ENCODE results near the gene TCEAL9. TPM values are rescaled to one million over a fixed set of nuclear protein-coding genes. Genes with fewer than 3 reads are reported as not detected.
"Not testable (repeated sequence)": the region's sequence is repeated elsewhere in the genome, so short reads cannot be mapped to it uniquely, and the experiment has no call there.

TCEAL9 gene
- total RNA-seq, 2 donors from 2014 or later: 22.3 to 37.9 TPM

DNA sequence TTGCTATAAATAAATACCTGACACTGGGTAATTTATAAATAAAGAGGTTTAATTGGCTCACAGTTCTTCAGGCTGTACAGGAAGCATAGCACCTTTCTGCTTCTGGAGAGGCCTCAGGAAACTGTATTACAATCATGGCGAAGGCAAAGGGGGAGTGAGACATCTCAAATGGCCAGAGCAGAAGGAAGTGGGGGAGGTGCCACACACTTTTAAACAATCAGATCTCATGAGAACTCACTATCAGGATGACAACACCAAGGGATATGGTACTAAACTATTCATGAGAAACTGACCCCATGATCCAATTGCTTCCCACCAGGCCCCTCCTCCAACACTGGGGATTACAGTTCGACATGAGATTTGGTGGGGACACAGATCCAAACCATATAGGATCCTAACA lies 11.7 kb upstream of the TCEAL9 start:
- Histone ChIP-seq H3K27ac (no peak overlapping the region), H3K36me3 (replicated peaks in 1 of 2; ENCODE audit: insufficient read depth in 1 of 2, low read depth in 2 of 2) (no peaks in the 10 kb centered on the region), H3K4me3 (no peak overlapping the region), H3K4me1 (no peaks in the 10 kb centered on the region), H3K27me3 (no peaks in the 10 kb centered on the region), H3K9me3 (no peaks in the 10 kb centered on the region)
- DNase-seq (no peak), ATAC-seq (no peak)
- no peak for TF ChIP-seq POLR2A (IDR thresholded peaks at IDR 0.05)
- TF ChIP-seq, protein P1, sequence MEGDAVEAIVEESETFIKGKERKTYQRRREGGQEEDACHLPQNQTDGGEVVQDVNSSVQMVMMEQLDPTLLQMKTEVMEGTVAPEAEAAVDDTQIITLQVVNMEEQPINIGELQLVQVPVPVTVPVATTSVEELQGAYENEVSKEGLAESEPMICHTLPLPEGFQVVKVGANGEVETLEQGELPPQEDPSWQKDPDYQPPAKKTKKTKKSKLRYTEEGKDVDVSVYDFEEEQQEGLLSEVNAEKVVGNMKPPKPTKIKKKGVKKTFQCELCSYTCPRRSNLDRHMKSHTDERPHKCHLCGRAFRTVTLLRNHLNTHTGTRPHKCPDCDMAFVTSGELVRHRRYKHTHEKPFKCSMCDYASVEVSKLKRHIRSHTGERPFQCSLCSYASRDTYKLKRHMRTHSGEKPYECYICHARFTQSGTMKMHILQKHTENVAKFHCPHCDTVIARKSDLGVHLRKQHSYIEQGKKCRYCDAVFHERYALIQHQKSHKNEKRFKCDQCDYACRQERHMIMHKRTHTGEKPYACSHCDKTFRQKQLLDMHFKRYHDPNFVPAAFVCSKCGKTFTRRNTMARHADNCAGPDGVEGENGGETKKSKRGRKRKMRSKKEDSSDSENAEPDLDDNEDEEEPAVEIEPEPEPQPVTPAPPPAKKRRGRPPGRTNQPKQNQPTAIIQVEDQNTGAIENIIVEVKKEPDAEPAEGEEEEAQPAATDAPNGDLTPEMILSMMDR (IDR thresholded peaks at IDR 0.05): no peak
- intact Hi-C loops (cut with DNase I): no loop called here
- 65 to 72% methylated on average over 2 of the region's 2 CpGs for WGBS, 2 donors

- no peak for DNase-seq
- 56% methylated on average over 26 to 29 of the region's 29 CpGs for WGBS, 2 donors
- Histone ChIP-seq H3K27me3 (no peaks in the 10 kb centered on the region), H3K36me3 (replicated peaks in 1 of 2; ENCODE audit: insufficient read depth in 1 of 2, low read depth in 2 of 2) (no peaks in the 10 kb centered on the region), H3K9me3 (no peaks in the 10 kb centered on the region), H3K4me3 (no peak overlapping the region), H3K27ac (no peak overlapping the region), H3K4me1 (no peaks in the 10 kb centered on the region)
- intact Hi-C loops (cut with DNase I): no loop called here
- no peak for ATAC-seq
- TF ChIP-seq, protein P1 (IDR thresholded peaks at IDR 0.05): no peak
- no peak for TF ChIP-seq POLR2A (IDR thresholded peaks at IDR 0.05)
These were observed 8.5 kb upstream of the TCEAL9 start for GRCh38 chrX:103347682-103348397.

- Histone ChIP-seq H3K36me3 (replicated peaks in 1 of 2; ENCODE audit: insufficient read depth in 1 of 2, low read depth in 2 of 2) (no peaks in the 10 kb centered on the region), H3K9me3 (no peaks in the 10 kb centered on the region), H3K27me3 (no peaks in the 10 kb centered on the region), H3K4me3 (peak overlapping the region; percentile 15 to 34), H3K27ac (peak overlapping the region; percentile 25 to 91 (median 88)), H3K4me1 (peaks cover 4% of the 10 kb centered on the region)
- DNase-seq (peak in 3 of 4 donors; percentile 25 to 52 (median 26)), ATAC-seq (peak; percentile 68)
- WGBS, 2 donors: 0 to 3% methylated on average over 13 of the region's 13 CpGs
- no peak for TF ChIP-seq POLR2A (IDR thresholded peaks at IDR 0.05)
- TF ChIP-seq, protein P1 (IDR thresholded peaks at IDR 0.05): no peak
- intact Hi-C loops (cut with DNase I): no loop called here
These were observed 552 bp downstream of the TCEAL9 start for GRCh38 chrX:103356858-103357257.

DNA sequence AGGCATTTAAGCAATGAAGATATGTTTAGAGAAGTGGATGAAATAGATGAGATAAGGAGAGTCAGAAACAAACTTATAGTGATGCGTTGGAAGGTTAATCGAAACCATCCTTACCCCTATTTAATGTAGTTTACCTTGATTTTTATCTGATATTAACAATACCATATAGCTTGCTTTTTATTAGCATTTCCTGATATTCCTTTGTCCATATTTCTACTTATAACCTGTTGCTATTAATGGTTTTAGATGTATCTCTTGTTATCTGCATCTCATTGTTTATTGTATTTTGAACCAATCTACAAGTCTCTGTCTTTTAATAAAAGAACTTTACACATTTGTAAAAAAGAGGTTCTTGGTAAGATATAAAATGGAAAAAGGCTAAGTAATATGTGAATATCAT lies 1.6 kb downstream of the TCEAL9 start:
- H3K27ac ChIP-seq: no peak overlapping the region
- H3K27me3 ChIP-seq: no peaks in the 10 kb centered on the region
- WGBS, 2 donors: 94 to 100% methylated on average over 2 of the region's 2 CpGs
- peaks cover 4% of the 10 kb centered on the region for H3K4me1 ChIP-seq
- DNase-seq (no peak), ATAC-seq (no peak)
- intact Hi-C loops (cut with DNase I): no loop called here
- H3K36me3 ChIP-seq (replicated peaks in 1 of 2; ENCODE audit: insufficient read depth in 1 of 2, low read depth in 2 of 2): no peaks in the 10 kb centered on the region
- TF ChIP-seq POLR2A (IDR thresholded peaks at IDR 0.05): no peak
- TF ChIP-seq, protein P1 (IDR thresholded peaks at IDR 0.05): no peak
- no peaks in the 10 kb centered on the region for H3K9me3 ChIP-seq
- H3K4me3 ChIP-seq: no peak overlapping the region

GRCh38 chrX:103359605-103360004 lies 3.3 kb downstream of the TCEAL9 start:
- H3K36me3 ChIP-seq (replicated peaks in 1 of 2; ENCODE audit: insufficient read depth in 1 of 2, low read depth in 2 of 2); H3K4me1 ChIP-seq; H3K9me3 ChIP-seq; intact Hi-C loops (cut with DNase I); DNase-seq; H3K4me3 ChIP-seq; ATAC-seq; H3K27ac ChIP-seq; H3K27me3 ChIP-seq: not testable (repeated sequence)
- WGBS, 2 donors: 90 to 100% methylated on average over 2 to 3 of the region's 3 CpGs
